Measurements from ENCODE around the gene FLAD1.

FLAD1 gene

GRCh38 chr1:154951901-154952657, 31.1 kb upstream of the FLAD1 start:
- no peaks in the 10 kb centered on the region for H3K27me3 ChIP-seq (ENCODE audit: insufficient read depth, low read length, poor library complexity)
- no peak overlapping the region for H3K4me3 ChIP-seq (ENCODE audit: low read length)
- H4K8ac ChIP-seq (ENCODE audit: low read depth, low read length) = no peak overlapping the region
- no peak overlapping the region for H4K5ac ChIP-seq (ENCODE audit: low read length)
- H2BK15ac ChIP-seq (replicated peaks; ENCODE audit: low read depth) = no peak overlapping the region
- no peak overlapping the region for H2BK120ac ChIP-seq (ENCODE audit: low read depth, low read length)
- no peak overlapping the region for H2AK5ac ChIP-seq (ENCODE audit: low read length)
- no peak overlapping the region for H2BK5ac ChIP-seq (ENCODE audit: low read length)
- H3K4me2 ChIP-seq (ENCODE audit: low read length) = no peak overlapping the region
- no peaks in the 10 kb centered on the region for H3K79me2 ChIP-seq (ENCODE audit: control insufficient read depth, insufficient read depth, low read length)
- WGBS (ENCODE audit: extremely low coverage, insufficient coverage, low lambda C conversion rate) = no CpG with 5 or more reads among the region's 15 CpGs
- peaks cover 4% of the 10 kb centered on the region for H3K79me1 ChIP-seq (ENCODE audit: low read length)
- H3K27ac ChIP-seq (ENCODE audit: low read depth, low read length) = no peak overlapping the region
- no peak overlapping the region for H3K18ac ChIP-seq (ENCODE audit: low read length)
- no peak overlapping the region for H3K23ac ChIP-seq (ENCODE audit: low read length)
- no peak overlapping the region for H3K9ac ChIP-seq (ENCODE audit: low read length)
- DNase-seq = no peak
- no peak overlapping the region for H3K4ac ChIP-seq (ENCODE audit: low read depth, low read length)
- H3K56ac ChIP-seq (ENCODE audit: low read length) = peak overlapping the region; percentile 25
- H3K4me1 ChIP-seq (ENCODE audit: control insufficient read depth, low read depth, low read length) = peaks cover 5% of the 10 kb centered on the region
- H3K36me3 ChIP-seq (ENCODE audit: control insufficient read depth, insufficient read depth, low read length) = no peaks in the 10 kb centered on the region

- no peak overlapping the region for H4K8ac ChIP-seq (ENCODE audit: low read depth, low read length)
- WGBS (ENCODE audit: extremely low coverage, insufficient coverage, low lambda C conversion rate) = no CpG with 5 or more reads among the region's 6 CpGs
- no peaks in the 10 kb centered on the region for H3K27me3 ChIP-seq (ENCODE audit: insufficient read depth, low read length, poor library complexity)
- no peaks in the 10 kb centered on the region for H3K36me3 ChIP-seq (ENCODE audit: control insufficient read depth, insufficient read depth, low read length)
- H3K27ac ChIP-seq (ENCODE audit: low read depth, low read length) = no peak overlapping the region
- H3K79me1 ChIP-seq (ENCODE audit: low read length) = peaks cover 4% of the 10 kb centered on the region
- H3K4me1 ChIP-seq (ENCODE audit: control insufficient read depth, low read depth, low read length) = peaks cover 7% of the 10 kb centered on the region
- no peak for DNase-seq
- no peak overlapping the region for H3K9ac ChIP-seq (ENCODE audit: low read length)
- H2AK5ac ChIP-seq (ENCODE audit: low read length) = no peak overlapping the region
- H3K18ac ChIP-seq (ENCODE audit: low read length) = no peak overlapping the region
- no peak overlapping the region for H2BK5ac ChIP-seq (ENCODE audit: low read length)
- no peak overlapping the region for H3K23ac ChIP-seq (ENCODE audit: low read length)
- H2BK15ac ChIP-seq (replicated peaks; ENCODE audit: low read depth) = no peak overlapping the region
- H3K4me2 ChIP-seq (ENCODE audit: low read length) = no peak overlapping the region
- H4K5ac ChIP-seq (ENCODE audit: low read length) = no peak overlapping the region
- H3K4me3 ChIP-seq (ENCODE audit: low read length) = no peak overlapping the region
- H3K4ac ChIP-seq (ENCODE audit: low read depth, low read length) = no peak overlapping the region
- H3K79me2 ChIP-seq (ENCODE audit: control insufficient read depth, insufficient read depth, low read length) = no peaks in the 10 kb centered on the region
- no peak overlapping the region for H2BK120ac ChIP-seq (ENCODE audit: low read depth, low read length)
- no peak overlapping the region for H3K56ac ChIP-seq (ENCODE audit: low read length)
These were observed 30.5 kb upstream of the FLAD1 start for GRCh38 chr1:154952664-154953063.

DNA sequence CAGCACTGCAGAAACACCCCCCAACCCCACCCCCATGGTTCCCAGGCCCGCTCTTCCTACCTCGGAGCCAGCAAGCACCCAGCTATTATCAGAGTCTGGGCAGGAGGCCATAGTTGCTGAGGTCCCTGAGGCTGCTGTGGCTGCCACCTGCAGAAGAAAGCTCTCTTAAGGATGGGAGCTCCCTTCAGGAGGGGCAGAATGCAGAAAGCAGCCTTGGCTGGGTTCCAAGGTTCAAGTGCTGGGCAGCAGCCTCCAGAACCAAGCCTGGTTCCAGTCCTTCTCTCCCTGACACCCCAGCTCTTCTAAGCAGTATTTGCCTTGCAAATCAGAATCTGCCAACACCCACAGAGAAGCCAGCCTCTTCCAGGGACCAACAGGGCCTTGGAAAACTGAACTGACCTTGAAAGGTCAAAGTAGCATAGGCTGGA, 29.5 kb upstream of the FLAD1 start:
- Histone ChIP-seq H3K4me1 (ENCODE audit: control insufficient read depth, low read depth, low read length) (peaks cover 7% of the 10 kb centered on the region), H2BK120ac (ENCODE audit: low read depth, low read length) (no peak overlapping the region), H3K56ac (ENCODE audit: low read length) (no peak overlapping the region), H2BK5ac (ENCODE audit: low read length) (no peak overlapping the region), H3K4ac (ENCODE audit: low read depth, low read length) (no peak overlapping the region), H3K36me3 (ENCODE audit: control insufficient read depth, insufficient read depth, low read length) (no peaks in the 10 kb centered on the region), H3K4me2 (ENCODE audit: low read length) (no peak overlapping the region), H4K8ac (ENCODE audit: low read depth, low read length) (no peak overlapping the region), H3K79me1 (ENCODE audit: low read length) (peaks cover 4% of the 10 kb centered on the region), H3K23ac (ENCODE audit: low read length) (no peak overlapping the region), H2AK5ac (ENCODE audit: low read length) (no peak overlapping the region), H3K18ac (ENCODE audit: low read length) (no peak overlapping the region), H2BK15ac (replicated peaks; ENCODE audit: low read depth) (no peak overlapping the region), H3K9ac (ENCODE audit: low read length) (no peak overlapping the region), H3K27ac (ENCODE audit: low read depth, low read length) (no peak overlapping the region), H4K5ac (ENCODE audit: low read length) (no peak overlapping the region), H3K79me2 (ENCODE audit: control insufficient read depth, insufficient read depth, low read length) (no peaks in the 10 kb centered on the region), H3K4me3 (ENCODE audit: low read length) (no peak overlapping the region), H3K27me3 (ENCODE audit: insufficient read depth, low read length, poor library complexity) (no peaks in the 10 kb centered on the region)
- no CpG with 5 or more reads among the region's 2 CpGs for WGBS (ENCODE audit: extremely low coverage, insufficient coverage, low lambda C conversion rate)
- DNase-seq = no peak

DNA sequence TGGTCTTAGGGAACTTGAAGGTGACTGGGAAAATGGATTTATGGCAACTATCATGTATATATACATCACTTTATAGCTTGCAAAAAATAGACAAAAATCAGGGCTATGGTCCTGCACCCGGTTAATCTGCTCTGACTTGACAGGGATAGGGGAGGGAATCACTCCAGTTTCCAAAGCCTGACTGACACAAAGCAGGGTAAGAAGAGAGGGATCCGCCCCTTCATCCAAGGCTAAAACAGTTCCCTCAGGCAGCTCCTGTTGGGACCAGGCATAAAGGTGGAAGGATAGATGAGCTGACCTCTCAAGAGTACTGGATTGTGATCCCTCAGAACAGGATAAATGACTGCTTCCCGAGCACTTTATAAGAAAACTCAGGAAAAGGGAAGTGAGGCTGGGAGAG, 28.6 kb upstream of the FLAD1 start:
- Histone ChIP-seq H3K4me1 (ENCODE audit: control insufficient read depth, low read depth, low read length) (peaks cover 7% of the 10 kb centered on the region), H2BK120ac (ENCODE audit: low read depth, low read length) (no peak overlapping the region), H3K4ac (ENCODE audit: low read depth, low read length) (no peak overlapping the region), H2AK5ac (ENCODE audit: low read length) (no peak overlapping the region), H3K56ac (ENCODE audit: low read length) (no peak overlapping the region), H3K79me2 (ENCODE audit: control insufficient read depth, insufficient read depth, low read length) (no peaks in the 10 kb centered on the region), H3K4me3 (ENCODE audit: low read length) (no peak overlapping the region), H3K79me1 (ENCODE audit: low read length) (peaks cover 4% of the 10 kb centered on the region), H2BK15ac (replicated peaks; ENCODE audit: low read depth) (no peak overlapping the region), H4K8ac (ENCODE audit: low read depth, low read length) (no peak overlapping the region), H3K18ac (ENCODE audit: low read length) (no peak overlapping the region), H3K36me3 (ENCODE audit: control insufficient read depth, insufficient read depth, low read length) (no peaks in the 10 kb centered on the region), H2BK5ac (ENCODE audit: low read length) (no peak overlapping the region), H3K23ac (ENCODE audit: low read length) (no peak overlapping the region), H3K4me2 (ENCODE audit: low read length) (no peak overlapping the region), H4K5ac (ENCODE audit: low read length) (no peak overlapping the region), H3K27me3 (ENCODE audit: insufficient read depth, low read length, poor library complexity) (no peaks in the 10 kb centered on the region), H3K27ac (ENCODE audit: low read depth, low read length) (no peak overlapping the region), H3K9ac (ENCODE audit: low read length) (no peak overlapping the region)
- WGBS (ENCODE audit: extremely low coverage, insufficient coverage, low lambda C conversion rate) = no CpG with 5 or more reads among the region's 3 CpGs
- DNase-seq = no peak

- peak overlapping the region; percentile 86 for H3K27ac ChIP-seq (ENCODE audit: low read depth, low read length)
- no peak overlapping the region for H2BK15ac ChIP-seq (replicated peaks; ENCODE audit: low read depth)
- no peak overlapping the region for H4K8ac ChIP-seq (ENCODE audit: low read depth, low read length)
- no peak overlapping the region for H3K23ac ChIP-seq (ENCODE audit: low read length)
- H3K18ac ChIP-seq (ENCODE audit: low read length) = no peak overlapping the region
- no peak overlapping the region for H2BK120ac ChIP-seq (ENCODE audit: low read depth, low read length)
- peak overlapping the region; percentile 85 for H3K9ac ChIP-seq (ENCODE audit: low read length)
- H3K4me2 ChIP-seq (ENCODE audit: low read length) = peak overlapping the region; percentile 90
- no peaks in the 10 kb centered on the region for H3K36me3 ChIP-seq (ENCODE audit: control insufficient read depth, insufficient read depth, low read length)
- peaks cover 4% of the 10 kb centered on the region for H3K79me1 ChIP-seq (ENCODE audit: low read length)
- no peak overlapping the region for H2BK5ac ChIP-seq (ENCODE audit: low read length)
- H3K4me1 ChIP-seq (ENCODE audit: control insufficient read depth, low read depth, low read length) = peaks cover 7% of the 10 kb centered on the region
- H3K4ac ChIP-seq (ENCODE audit: low read depth, low read length) = no peak overlapping the region
- DNase-seq = peak; percentile 95
- WGBS (ENCODE audit: extremely low coverage, insufficient coverage, low lambda C conversion rate) = no CpG with 5 or more reads among the region's 4 CpGs
- no peak overlapping the region for H3K56ac ChIP-seq (ENCODE audit: low read length)
- no peak overlapping the region for H2AK5ac ChIP-seq (ENCODE audit: low read length)
- no peaks in the 10 kb centered on the region for H3K79me2 ChIP-seq (ENCODE audit: control insufficient read depth, insufficient read depth, low read length)
- peak overlapping the region; percentile 67 for H3K4me3 ChIP-seq (ENCODE audit: low read length)
- no peak overlapping the region for H4K5ac ChIP-seq (ENCODE audit: low read length)
- no peaks in the 10 kb centered on the region for H3K27me3 ChIP-seq (ENCODE audit: insufficient read depth, low read length, poor library complexity)
These were observed 28.0 kb upstream of the FLAD1 start for GRCh38 chr1:154955039-154955717.
